HG03378 (cell line): ENCODE results near the gene NPHP1.
"Not testable (repeated sequence)": the region's sequence is repeated elsewhere in the genome, so short reads cannot be mapped to it uniquely, and the experiment has no call there.

Experiments
- ATAC-seq: cut with Tn5 transposase; IDR thresholded peaks from one replicate; pipeline ENCODE4 v1.9.1; 2021; ENCODE audit warnings: mild to moderate bottlenecking, moderate library complexity; ENCODE audit not compliant: unreplicated experiment

The NPHP1 gene

DNA sequence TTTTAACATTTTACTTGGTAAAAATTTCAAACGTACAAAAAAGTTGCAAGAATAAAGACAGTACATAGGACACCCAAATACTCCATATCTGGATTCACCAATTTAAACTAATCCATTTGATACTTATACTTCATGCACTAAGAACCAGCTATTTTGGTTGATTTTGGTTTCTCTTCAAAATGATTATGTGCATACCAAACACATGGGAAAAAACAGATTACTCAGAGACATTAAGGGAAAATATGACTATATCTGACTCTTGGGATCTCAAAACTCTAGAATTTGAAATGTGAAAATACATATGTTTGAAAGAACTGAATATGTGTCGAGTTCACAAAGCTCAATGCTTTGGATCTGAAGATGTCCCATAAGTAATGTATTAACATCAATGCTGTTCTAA, 73.6 kb downstream of the NPHP1 start:
- ATAC-seq: no peak

DNA sequence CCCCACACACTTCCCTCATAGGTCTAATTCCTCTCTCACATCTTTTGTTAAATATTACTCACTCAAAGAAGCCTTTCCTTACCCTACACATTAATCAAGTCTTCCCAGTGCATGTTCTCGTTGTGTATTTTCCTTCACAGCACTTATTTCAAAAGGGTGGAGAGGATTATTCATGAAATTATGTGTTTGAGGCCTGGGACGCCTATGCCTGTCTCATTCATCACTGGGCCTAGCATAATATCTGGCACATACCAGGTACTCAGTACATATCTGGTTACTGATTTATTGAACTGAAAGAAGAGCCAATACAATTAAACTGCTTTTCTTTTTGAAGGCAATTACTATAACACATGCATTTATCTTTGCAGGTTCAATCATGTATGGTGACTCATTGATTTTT, 74.1 kb downstream of the NPHP1 start:
- ATAC-seq: no peak

DNA sequence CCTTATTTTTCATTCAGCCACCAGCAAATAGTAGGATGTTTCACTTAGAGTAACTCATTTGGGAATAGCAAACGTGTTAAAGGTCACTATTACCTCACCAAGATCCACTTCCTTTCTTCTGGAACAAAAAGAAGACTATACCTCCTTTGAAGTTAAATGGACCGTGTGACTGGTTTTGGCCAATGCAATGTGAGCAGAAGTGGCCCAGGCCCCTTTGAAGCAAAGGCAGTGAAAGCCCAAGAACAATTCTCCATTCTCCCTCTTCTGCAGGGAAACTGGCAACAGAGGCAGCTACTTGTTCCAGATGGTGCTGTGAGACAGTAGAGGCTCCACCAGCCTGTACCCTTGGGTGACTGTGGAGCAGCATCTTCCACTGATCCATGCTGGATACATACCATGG, 77.9 kb downstream of the NPHP1 start:
- ATAC-seq: no peak

DNA sequence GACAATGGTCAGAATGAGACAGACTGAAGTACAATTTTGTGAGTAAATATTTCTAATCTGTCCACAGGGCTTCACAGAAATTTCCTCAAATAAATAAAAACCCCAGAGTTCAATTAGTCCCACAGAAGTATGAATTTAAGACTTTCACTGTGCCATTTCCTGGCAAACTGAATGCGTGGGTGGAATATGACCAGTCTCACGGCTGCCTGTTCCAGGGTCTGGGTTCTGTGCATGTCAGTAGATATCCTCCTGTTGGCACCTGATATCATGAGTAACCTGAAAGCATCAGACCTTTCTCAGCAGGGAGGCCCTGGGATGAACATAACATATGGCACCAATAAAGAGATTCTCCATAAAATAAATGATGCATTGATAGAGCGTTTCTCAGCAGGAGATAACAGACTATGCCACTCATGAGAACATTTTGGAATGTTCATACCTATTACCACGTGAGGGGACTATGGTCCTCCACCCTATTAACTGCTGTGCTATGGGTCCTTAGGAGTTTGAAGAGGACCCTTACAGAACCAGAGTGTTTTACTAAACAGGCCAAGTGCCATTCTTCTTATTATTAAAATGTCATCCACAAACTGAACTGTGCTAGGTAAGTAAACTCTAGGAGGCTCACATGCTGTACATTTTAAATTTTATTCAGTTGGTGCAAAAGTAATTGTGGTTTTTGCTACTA, 78.6 kb downstream of the NPHP1 start:
- no peak for ATAC-seq

DNA sequence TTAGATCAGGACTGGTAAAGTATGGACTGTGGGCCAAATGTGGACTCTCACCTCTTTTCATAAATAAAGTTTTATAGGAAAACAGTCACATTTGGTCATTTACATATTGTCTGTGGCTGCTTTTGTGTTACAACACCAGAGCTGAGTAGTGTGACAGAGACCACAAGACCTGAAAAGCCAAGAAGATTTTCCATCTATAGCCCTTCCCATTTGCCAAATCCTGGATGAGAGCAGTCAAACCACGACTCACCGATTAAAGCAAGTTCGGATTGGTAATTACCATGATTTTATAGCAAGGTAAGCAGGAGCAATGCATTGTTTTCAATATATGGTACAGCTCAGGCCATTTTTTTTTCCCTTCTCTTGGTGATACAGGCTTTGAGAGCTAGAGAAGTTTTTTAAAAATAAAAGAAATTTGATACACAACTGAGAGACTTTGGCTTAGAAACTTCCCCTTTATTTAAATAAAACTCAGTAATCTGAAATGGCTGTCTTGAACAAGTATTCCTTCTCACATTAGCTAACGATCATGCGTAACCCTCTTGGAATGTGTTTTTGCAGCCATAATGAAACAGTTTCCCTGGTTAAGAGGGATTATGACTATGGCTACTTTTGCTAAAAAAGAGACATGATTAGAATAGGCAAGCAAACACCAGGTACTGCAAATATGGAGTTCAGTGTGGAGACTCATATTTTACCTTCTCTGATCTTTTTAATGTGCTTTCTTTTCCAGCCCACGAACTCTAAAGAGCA, 79.7 kb downstream of the NPHP1 start:
- ATAC-seq: no peak

DNA sequence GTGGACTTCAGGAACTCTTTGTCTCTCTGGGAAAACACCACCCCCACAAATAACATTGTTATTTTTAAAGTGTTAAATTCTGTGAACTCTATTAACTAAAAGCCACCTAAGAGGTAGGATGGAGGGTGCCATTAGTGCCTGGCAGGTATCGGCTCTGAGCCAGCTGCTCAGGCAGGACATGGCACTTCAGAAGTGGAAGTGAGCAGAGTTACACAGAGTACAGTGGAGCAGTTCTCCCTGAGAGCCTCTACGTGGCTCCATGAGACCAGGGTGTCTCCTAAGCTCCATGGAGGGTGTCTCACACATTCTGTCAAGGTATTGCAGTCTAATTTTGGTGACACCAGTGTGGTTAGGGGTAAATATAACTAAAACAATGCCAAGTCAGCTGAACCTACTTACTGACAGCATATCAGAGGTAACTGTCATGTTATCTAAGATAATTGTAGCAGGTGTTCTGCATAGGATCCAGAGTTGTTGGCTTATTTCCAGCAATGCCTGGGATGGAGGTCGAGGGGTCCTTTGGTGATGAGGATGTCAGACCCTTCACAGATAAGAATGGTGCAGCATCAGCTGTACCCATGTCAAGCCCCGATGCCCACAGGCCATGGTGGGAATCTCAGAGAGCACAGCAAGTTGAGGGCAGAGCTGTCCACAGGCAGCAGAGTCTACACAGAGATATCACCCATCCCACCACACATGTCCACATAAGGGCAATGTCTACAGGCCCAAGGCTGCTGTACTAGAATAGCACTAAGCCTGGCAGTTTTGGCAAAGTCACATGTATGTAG, 80.6 kb downstream of the NPHP1 start:
- ATAC-seq: no peak

DNA sequence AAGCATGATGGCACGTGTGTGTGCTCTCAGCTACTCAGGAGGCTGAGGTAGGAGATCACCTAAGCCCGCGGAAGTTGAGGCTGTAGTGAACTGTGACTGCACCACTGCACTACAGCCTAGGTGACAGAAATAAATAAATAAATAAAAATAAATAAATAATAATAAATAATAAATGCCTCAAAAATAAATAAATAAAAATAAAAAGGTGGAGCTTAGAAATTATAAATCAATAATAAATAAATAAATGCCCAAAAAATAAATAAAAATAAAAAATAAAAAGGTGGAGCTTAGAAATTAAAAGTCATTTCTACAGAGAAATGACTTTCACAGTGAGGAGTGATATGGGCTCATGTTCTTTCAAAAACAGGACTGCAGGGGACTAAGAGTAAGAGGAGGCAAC, 83.2 kb downstream of the NPHP1 start:
- ATAC-seq: no peak

DNA sequence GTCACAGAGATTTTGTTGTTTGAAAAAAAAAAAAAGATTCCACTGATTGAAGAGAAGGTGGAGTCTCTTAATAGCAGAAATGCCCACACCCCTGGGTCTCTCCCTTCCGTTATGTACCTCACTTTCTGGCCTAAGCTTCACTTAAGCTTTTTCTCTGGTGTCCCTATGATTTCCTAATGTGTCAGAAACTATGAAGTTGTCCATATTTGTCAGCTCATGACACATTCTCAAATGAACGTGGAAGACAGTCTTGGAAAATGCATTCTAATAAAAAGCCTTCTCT, 83.8 kb downstream of the NPHP1 start:
- ATAC-seq: no peak

DNA sequence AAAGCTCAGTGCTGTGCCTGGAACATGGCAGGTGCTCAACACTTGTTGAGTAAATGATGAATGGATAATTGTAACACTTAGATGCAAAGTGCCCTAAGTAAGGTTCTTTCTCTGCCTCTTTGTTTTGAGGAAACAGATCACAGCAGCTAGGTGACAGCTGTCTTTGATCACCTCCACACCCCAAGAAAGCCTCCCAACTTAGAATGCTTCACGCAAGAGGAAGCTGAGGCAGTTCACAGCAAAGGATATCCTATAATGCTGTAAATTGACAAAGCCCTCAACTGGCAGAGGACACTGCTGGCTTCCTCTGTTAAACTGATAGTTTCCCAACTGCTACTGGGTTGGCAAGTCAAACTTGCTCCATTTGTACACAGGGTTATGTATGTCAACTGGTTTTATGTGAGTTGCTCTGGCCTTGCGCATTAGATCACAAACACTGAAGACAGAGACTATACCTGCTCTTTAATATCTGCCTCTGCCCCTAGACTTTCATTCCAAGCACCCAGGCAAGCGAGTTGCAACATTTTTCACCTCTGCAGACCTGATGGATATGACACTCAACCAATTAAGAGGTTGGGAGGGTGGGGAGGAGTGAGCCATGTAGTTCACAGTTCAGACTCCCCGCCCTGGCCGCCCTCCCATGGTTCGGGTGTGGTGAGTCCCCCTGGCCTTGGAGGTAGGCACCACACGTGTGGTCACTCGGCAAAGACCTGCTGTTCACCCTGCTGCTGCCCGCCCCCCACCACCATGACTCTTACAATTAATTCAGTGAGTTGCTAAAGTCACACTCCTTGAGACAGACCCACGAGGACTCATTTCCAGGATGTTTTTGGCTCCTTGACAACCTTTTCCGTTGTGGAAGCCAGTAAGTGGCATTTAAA, 84.4 kb downstream of the NPHP1 start:
- ATAC-seq: no peak

DNA sequence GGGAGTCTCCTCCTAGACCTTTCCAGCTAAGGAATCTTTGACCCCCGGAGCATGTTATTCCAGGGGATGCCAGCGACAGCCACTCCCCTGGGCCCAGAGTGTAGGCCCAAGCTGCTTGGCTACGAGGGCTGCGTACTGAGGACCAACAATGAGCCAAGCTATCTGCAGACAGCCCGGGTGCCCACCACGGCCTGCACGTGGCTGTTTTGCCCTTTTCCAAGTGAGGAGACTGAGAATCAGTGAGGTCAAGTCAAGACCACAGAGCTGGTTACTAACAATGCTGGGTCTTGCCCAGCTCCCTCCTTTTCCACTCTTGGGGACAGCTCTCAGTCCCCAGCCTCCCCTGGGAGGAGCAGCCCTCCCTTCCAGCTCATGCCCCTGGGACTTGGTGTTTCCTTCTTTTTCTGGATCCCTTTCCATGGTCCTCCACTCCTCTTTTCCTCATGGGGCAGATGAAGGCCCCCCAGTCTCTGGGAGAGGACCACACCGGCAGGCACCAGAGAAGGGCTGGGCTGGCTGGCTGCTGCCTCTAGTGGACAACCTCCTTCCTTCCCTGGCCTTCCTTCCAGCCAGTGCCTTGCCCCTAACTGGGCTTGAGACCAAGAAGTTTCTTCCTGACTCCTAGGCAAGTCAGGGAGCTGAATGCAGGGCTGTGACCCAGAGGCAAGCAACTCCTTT, 88.6 kb downstream of the NPHP1 start:
- ATAC-seq: no peak

DNA sequence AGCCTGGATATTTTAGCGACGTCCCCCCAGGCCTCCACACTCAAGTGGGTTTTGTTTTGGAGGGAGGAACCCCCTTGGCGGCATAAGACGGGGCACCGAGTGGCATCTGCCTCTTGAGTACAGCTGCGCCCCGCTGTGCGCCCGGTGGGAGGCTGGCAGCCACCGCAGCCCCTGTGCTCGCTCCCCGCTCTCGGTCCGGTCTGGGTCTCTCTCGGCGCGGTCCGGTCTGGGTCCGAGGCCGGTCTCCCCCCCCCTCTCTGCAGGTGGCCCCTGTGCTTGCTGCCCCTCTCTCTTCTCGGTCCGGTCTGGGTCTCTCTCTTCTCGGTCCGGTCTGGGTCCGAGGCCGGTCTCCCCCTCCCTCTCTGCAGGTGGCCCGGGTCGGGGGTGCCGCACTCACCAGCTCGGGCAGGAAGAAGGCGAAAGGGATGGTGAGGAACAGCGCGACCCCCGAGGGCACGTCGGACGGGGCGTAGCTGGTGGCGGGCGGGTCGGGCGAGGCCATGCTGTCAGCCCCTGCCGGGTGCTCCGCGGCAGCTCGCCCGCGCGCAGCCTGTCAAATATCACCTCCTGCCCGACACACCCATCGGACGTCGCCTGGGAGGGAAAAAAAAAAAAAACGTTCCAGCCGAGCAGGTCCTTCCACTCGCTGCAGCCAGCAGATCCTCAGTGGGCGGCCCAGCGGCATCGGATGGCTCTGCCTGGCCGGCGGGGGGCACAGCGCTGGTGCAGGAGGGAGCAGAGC, 89.4 kb downstream of the NPHP1 start, which contains the start of gene MALL:
Gene MALL (minus strand): TSS at position 532 of the 742 bp plus-strand sequence. CDS start 30 bp downstream, at position 502.
- ATAC-seq: no peak

DNA sequence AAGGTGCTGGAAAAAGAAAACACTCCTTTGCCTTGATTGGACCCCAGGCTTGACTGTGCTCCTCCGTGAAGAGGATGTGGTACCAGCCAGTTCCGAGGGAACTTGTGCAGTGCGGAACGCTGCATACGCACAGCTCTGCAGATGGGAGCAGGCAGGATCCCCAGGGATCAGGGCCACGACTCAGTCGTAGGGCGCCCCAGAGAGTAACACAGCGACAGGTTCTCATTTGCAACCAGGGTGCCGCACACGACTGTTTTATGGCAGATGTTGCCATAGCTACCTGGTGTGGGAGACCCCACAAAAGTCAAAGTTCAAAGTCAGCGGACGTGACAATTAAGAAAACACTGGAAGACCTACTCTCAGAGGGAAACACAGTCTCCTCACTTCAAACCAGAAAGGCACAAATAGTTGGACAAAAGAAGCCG, 90.0 kb downstream of the NPHP1 start:
- ATAC-seq: no peak

DNA sequence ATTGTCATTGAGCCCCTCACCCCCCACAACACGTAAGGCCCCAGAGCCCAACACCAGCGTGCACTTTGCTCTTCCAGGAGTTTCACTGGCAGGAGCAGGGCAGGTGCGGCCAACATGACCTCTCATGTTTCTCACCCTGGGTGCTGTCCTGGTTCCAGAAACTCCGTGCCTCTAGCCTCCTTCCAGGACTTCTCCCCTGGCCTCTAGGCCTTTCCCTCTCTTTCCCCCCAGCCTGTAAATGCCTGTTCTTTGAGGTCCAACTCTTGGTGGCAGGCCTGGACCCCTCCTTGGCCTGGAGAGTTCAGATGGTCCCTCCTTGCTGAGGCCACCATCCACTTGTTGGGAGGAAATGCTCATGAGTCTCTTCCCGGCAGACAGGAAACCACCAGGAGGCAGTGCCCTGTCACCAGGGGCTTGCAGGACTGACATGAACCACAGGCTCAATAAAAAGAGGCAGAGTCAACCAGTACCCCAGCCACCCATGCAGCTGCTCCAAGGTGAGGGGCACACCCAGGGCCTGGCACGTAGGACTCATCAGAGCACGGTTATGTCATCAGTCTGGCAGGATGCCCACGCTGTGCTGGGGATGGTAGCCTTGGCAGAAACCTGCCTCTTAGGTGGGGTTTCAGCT, 90.7 kb downstream of the NPHP1 start:
- no peak for ATAC-seq

DNA sequence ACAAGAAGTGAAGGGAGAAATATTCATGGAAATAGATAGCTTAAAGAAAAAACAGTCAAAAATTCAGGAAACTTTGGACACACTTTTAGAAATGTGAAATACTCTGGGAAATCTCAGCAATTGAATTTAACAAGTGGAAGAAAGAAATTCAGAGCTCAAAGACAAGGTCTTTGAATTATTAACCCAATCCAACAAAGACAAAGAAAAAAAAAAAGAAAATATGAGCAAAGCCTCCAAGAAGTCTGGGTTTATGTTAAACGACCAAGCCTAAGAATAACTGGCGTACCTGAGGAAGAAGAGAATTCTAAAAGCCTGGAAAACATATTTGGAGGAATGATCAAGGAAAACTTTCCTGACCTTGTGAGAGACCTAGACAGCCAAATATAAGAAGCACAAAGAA, 96.5 kb downstream of the NPHP1 start:
- ATAC-seq: not testable (repeated sequence)

DNA sequence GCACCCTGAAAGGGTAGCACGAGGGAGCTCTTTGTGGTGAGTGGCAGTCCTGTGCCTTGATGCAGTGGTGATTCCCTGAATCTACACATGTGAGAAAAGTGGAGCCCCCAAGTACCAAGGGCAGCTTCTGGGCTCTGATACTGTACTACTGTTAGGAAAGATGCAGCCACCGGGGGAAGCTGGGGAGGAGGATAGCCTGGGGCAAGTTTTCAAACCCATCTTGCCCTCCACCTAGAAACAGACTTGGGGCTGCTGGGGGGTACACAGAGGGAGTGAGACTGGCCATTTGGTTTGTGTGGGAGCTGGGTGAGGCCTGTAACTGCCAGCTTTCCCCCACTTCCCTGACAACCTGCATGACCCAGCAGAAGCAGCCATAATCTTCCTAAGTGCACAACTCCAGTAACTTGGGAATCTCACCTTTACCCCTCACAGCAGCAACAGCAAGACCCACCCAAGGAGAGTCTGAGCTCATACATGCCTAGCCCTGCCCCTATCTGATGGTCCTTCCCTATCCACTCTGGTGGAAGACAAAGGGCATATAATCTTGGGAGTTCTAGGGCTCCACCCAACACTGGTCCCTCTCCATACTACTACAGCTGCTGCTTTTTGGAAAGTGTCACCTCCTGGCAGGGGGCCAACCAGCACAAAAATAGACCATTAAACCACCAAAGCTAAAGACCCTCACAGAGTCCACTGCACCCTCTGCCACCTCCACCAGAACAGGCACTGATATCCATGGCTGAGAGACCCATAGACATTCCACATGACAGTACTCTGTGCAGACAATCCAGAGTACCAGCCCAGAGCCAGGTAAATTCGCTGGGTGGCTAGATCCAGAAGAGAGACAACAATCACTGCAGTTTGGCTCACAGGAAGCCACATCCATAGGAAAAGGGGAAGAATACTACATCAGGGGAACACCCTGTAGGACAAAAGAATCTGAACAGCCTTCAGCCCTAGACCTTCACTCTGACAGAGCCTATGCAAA, 97.4 kb downstream of the NPHP1 start:
- ATAC-seq: no peak

DNA sequence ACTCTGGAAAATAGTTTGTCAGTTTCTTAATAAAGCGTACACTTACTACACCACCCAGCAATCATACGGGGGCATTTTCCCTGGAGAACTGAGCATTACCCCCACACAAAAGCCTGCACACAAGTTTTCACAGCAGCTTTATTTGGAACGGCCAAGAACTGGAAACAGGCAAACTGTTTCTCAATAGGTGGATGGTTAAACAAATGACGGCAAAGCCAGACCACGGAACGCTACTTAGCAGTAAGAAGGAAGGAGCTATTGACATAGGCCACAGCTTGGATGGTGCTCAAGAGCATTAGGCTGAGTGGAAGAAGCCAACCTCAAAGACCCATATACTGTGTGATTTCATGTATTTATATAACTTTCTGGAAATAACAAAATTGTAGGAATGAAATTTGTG, 98.2 kb downstream of the NPHP1 start:
- ATAC-seq: no peak

DNA sequence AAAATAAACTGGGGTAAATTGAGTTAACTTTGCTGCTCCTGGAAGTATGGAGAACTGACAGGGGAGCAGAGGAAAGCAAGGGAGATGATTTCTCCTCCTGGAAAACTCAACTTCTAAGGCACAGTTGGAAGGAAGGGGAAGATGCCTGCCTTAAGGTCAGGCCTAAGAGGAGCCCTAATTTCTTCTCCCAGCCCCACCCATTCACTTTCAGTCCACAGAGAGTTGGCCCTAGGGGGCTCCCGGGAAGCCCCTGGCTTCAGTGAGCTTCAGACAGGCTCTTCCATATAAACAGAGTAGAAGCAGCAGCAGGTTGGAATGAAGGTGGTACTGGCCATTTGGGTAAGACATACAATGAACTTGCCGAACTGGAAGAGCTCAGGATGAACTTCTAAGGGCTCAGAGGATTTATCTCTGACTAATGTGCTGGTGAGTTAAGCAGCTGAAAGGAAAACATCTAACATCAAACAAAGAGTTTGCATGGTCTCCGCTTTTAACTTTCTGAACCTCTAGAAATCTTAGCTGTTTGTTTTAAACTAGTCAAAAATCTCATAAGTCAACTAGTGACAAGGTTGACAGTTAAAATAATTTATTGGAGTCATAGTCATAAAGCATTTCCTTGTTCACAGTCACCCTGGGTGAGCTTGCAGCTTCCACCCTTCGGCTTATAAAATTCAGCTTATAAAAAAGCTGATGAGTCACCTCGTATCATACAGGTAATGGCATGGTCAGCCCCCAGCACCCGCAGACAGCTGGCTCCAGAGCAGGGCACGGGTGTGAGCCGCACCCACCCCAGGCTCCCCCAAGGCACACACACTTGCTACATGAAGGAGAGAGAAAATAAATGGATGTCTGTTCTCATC, 99.0 kb downstream of the NPHP1 start:
- no peak for ATAC-seq
